Measurements from ENCODE around the gene ZFYVE9. TPM values are rescaled to one million over a fixed set of nuclear protein-coding genes. Genes with fewer than 3 reads are reported as not detected.
"Not testable (repeated sequence)": the region's sequence is repeated elsewhere in the genome, so short reads cannot be mapped to it uniquely, and the experiment has no call there.

The ZFYVE9 gene, protein sequence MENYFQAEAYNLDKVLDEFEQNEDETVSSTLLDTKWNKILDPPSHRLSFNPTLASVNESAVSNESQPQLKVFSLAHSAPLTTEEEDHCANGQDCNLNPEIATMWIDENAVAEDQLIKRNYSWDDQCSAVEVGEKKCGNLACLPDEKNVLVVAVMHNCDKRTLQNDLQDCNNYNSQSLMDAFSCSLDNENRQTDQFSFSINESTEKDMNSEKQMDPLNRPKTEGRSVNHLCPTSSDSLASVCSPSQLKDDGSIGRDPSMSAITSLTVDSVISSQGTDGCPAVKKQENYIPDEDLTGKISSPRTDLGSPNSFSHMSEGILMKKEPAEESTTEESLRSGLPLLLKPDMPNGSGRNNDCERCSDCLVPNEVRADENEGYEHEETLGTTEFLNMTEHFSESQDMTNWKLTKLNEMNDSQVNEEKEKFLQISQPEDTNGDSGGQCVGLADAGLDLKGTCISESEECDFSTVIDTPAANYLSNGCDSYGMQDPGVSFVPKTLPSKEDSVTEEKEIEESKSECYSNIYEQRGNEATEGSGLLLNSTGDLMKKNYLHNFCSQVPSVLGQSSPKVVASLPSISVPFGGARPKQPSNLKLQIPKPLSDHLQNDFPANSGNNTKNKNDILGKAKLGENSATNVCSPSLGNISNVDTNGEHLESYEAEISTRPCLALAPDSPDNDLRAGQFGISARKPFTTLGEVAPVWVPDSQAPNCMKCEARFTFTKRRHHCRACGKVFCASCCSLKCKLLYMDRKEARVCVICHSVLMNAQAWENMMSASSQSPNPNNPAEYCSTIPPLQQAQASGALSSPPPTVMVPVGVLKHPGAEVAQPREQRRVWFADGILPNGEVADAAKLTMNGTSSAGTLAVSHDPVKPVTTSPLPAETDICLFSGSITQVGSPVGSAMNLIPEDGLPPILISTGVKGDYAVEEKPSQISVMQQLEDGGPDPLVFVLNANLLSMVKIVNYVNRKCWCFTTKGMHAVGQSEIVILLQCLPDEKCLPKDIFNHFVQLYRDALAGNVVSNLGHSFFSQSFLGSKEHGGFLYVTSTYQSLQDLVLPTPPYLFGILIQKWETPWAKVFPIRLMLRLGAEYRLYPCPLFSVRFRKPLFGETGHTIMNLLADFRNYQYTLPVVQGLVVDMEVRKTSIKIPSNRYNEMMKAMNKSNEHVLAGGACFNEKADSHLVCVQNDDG (N-terminal part only)
- 37.8 and 44.6 TPM in 2 replicates for total RNA-seq
- polyA plus RNA-seq: 12.7 and 13.5 TPM in 2 replicates
- 12.7 and 13.0 TPM in 2 replicates for polyA plus RNA-seq (2012)
- polyA minus RNA-seq (ENCODE audit: low replicate concordance): 15.1 and 19.0 TPM in 2 replicates

DNA sequence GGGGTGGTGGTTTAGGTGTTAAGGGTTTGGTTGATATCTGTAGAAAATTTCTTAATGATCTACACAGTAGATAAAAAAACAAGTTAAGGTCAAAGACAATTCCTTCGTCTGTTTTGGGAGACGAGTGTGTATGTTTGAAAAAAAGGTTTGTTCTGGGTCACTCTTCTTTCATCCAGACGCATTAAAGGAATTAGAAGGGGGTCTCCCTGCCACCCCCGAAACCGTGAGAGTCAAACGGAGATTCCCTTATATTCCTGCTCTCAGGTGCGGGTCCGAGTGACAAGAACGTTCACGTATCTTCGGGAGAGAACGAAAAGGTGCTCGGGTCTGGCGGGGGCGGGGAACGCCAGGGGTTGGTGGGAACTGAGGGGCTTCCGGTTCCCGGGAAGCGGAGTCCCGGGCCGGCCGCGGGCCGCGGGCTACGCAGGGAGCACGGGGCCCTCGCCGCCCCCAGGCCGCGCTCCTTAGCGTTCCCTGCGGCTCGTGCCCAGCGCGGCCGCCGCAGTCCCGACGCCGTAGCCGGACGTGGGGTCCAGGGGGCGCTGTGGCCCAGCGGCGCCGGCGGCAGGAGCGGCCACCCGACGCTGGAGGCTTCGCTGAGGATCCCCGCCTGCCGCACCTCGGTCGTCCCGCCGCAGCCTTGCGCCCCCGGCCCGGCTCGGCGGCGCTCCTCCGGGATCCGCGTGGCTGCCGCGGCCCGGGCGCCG, at the start of gene ZFYVE9:
TSS of gene ZFYVE9 (plus strand) at position 577 of the 707 bp plus-strand sequence. CDS start 91,118 bp downstream, outside the sequence.
- Histone ChIP-seq H2AFZ (ENCODE audit: low read length) (peak within 1 kb of the TSS; percentile 87), H3K9me3 (ENCODE audit: control insufficient read depth, insufficient read depth, low read depth, low read length) (no peaks in the 10 kb centered on the region), H3K4me2 (ENCODE audit: extremely low read depth, insufficient read depth, low read length) (peak within 1 kb of the TSS; percentile 90), H3K27ac (ENCODE audit: insufficient read depth, low read length) (peak within 1 kb of the TSS; percentile 75), H3K79me2 (ENCODE audit: control insufficient read depth, insufficient read depth, low read length) (peaks cover 15% of the 10 kb centered on the region), H3K36me3 (ENCODE audit: control insufficient read depth, insufficient read depth, low read length) (no peaks in the 10 kb centered on the region), H3K27me3 (ENCODE audit: control insufficient read depth, insufficient read depth, low read length) (no peaks in the 10 kb centered on the region), H3K9ac (ENCODE audit: insufficient read depth, low read length) (peak within 1 kb of the TSS; percentile 82), H4K20me1 (ENCODE audit: control insufficient read depth, extremely low read depth, insufficient read depth, low read length) (no peaks in the 10 kb centered on the region), H3K4me3 (replicated peaks in 1 of 4; ENCODE audit: control extremely low read depth in 1 of 4, insufficient read depth in 1 of 4, low read depth in 3 of 4, low read length in 4 of 4) (peak within 1 kb of the TSS; percentile 73 to 81 (median 74)), H3K4me1 (ENCODE audit: control insufficient read depth, extremely low read depth, insufficient read depth, low read length) (peaks cover 9% of the 10 kb centered on the region)
- TF ChIP-seq, protein P1, sequence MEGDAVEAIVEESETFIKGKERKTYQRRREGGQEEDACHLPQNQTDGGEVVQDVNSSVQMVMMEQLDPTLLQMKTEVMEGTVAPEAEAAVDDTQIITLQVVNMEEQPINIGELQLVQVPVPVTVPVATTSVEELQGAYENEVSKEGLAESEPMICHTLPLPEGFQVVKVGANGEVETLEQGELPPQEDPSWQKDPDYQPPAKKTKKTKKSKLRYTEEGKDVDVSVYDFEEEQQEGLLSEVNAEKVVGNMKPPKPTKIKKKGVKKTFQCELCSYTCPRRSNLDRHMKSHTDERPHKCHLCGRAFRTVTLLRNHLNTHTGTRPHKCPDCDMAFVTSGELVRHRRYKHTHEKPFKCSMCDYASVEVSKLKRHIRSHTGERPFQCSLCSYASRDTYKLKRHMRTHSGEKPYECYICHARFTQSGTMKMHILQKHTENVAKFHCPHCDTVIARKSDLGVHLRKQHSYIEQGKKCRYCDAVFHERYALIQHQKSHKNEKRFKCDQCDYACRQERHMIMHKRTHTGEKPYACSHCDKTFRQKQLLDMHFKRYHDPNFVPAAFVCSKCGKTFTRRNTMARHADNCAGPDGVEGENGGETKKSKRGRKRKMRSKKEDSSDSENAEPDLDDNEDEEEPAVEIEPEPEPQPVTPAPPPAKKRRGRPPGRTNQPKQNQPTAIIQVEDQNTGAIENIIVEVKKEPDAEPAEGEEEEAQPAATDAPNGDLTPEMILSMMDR (conservative IDR thresholded peaks at IDR 0.05 in 1 of 2, IDR thresholded peaks at IDR 0.05 in 1 of 2; ENCODE audit: low read depth in 1 of 2, low read length in 2 of 2): peak; percentile 31 to 44
- no peak for TF ChIP-seq EZH2 (IDR thresholded peaks at IDR 0.05; ENCODE audit: low read length, missing control alignments)
- DNase-seq (ENCODE audit: low read depth in 2 of 2): peak; percentile 75 to 79

DNA sequence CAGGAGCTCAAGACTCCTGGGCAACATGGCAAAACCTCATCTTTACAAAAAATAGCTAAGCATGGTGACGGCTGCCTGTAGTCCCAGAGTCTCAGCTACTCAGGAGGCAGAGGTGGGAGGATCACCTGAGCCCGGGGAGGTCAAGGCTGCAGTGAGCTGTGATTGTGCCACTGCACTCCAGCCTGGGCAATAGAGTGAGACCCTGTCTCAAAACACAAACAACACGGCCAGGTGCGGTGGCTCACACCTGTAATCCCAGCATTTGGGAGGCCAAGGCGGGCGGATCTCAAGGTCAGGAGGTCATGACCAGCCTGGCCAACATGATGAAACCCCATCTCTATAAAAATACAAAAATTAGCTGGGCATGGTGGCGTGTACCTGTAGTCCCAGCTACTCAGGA, 47.6 kb upstream of the ZFYVE9 start:
- DNase-seq (ENCODE audit: low read depth in 2 of 2); H3K27me3 ChIP-seq (ENCODE audit: control insufficient read depth, insufficient read depth, low read length); H3K4me1 ChIP-seq (ENCODE audit: control insufficient read depth, extremely low read depth, insufficient read depth, low read length); H3K4me2 ChIP-seq (ENCODE audit: extremely low read depth, insufficient read depth, low read length); H2AFZ ChIP-seq (ENCODE audit: low read length); H3K27ac ChIP-seq (ENCODE audit: insufficient read depth, low read length); H3K79me2 ChIP-seq (ENCODE audit: control insufficient read depth, insufficient read depth, low read length); H3K4me3 ChIP-seq (replicated peaks in 1 of 4; ENCODE audit: control extremely low read depth in 1 of 4, insufficient read depth in 1 of 4, low read depth in 3 of 4, low read length in 4 of 4); H4K20me1 ChIP-seq (ENCODE audit: control insufficient read depth, extremely low read depth, insufficient read depth, low read length); H3K9me3 ChIP-seq (ENCODE audit: control insufficient read depth, insufficient read depth, low read depth, low read length); H3K36me3 ChIP-seq (ENCODE audit: control insufficient read depth, insufficient read depth, low read length); H3K9ac ChIP-seq (ENCODE audit: insufficient read depth, low read length): not testable (repeated sequence)

DNA sequence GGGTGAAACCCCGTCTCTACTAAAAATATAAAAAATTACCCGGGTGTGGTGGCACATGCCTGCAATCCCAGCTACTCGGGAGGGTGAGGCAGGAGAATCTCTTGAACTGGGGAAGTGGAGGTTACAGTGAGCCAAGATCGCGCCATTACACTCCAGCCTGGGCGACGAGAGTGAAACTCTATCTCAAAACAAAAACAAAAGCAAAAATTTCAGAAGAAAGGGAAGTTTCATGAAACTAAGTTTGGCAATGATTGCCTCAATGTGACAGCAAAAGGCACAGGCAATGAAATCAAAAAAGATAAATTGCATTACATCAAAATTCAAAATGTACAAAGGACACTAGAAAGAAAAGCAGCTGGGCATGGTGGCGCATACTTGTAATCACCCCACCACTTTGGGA, 45.7 kb upstream of the ZFYVE9 start:
- H2AFZ ChIP-seq (ENCODE audit: low read length): no peak overlapping the region
- H3K9ac ChIP-seq (ENCODE audit: insufficient read depth, low read length): no peak overlapping the region
- H3K27ac ChIP-seq (ENCODE audit: insufficient read depth, low read length): no peak overlapping the region
- no peaks in the 10 kb centered on the region for H3K4me1 ChIP-seq (ENCODE audit: control insufficient read depth, extremely low read depth, insufficient read depth, low read length)
- no peaks in the 10 kb centered on the region for H3K36me3 ChIP-seq (ENCODE audit: control insufficient read depth, insufficient read depth, low read length)
- H3K4me3 ChIP-seq (replicated peaks in 1 of 4; ENCODE audit: control extremely low read depth in 1 of 4, insufficient read depth in 1 of 4, low read depth in 3 of 4, low read length in 4 of 4): no peak overlapping the region
- no peaks in the 10 kb centered on the region for H3K79me2 ChIP-seq (ENCODE audit: control insufficient read depth, insufficient read depth, low read length)
- no peaks in the 10 kb centered on the region for H3K27me3 ChIP-seq (ENCODE audit: control insufficient read depth, insufficient read depth, low read length)
- TF ChIP-seq, protein P1 (conservative IDR thresholded peaks at IDR 0.05 in 1 of 2, IDR thresholded peaks at IDR 0.05 in 1 of 2; ENCODE audit: low read depth in 1 of 2, low read length in 2 of 2): no peak
- no peak for TF ChIP-seq EZH2 (IDR thresholded peaks at IDR 0.05; ENCODE audit: low read length, missing control alignments)
- H3K9me3 ChIP-seq (ENCODE audit: control insufficient read depth, insufficient read depth, low read depth, low read length): no peaks in the 10 kb centered on the region
- no peak for DNase-seq (ENCODE audit: low read depth in 2 of 2)
- no peak overlapping the region for H3K4me2 ChIP-seq (ENCODE audit: extremely low read depth, insufficient read depth, low read length)
- no peaks in the 10 kb centered on the region for H4K20me1 ChIP-seq (ENCODE audit: control insufficient read depth, extremely low read depth, insufficient read depth, low read length)
